HS-5 (cell line): ENCODE data around the gene CNGA2.
"Not testable (repeated sequence)": the region's sequence is repeated elsewhere in the genome, so short reads cannot be mapped to it uniquely, and the experiment has no call there.

Source experiments
- DNase-seq: peaks from one replicate; pipeline ENCODE4 v3.0.0-alpha.2; 2012; ENCODE audit warnings: low read depth

The CNGA2 gene

GRCh38 chrX:151734446-151734845 is at the start of gene CNGA2:
CNGA2 (plus strand) TSS chrX:151734746; CDS start chrX:151738484, 3,738 bp downstream.
- no peak for DNase-seq

- DNase-seq, result no peak
These were observed 46.9 kb upstream of the CNGA2 start for GRCh38 chrX:151687635-151688034.

GRCh38 chrX:151688695-151689094 is 45.9 kb upstream of the CNGA2 start:
- DNase-seq, result no peak

- no peak for DNase-seq
These were observed 41.7 kb upstream of the CNGA2 start for GRCh38 chrX:151692825-151693224.

- DNase-seq, result no peak
These were observed 40.4 kb upstream of the CNGA2 start for GRCh38 chrX:151694121-151694520.

- DNase-seq, result no peak
These were observed 39.6 kb upstream of the CNGA2 start, which contains the start of gene PRRG3 for GRCh38 chrX:151694661-151695582. PRRG3 (plus strand) TSS chrX:151695458; CDS start chrX:151698815, 3,357 bp downstream.

- DNase-seq, result no peak
These were observed 38.8 kb upstream of the CNGA2 start for GRCh38 chrX:151695583-151696340.

GRCh38 chrX:151697082-151697481 is 37.5 kb upstream of the CNGA2 start:
- DNase-seq, result not testable (repeated sequence)

- DNase-seq, result peak; percentile 63
These were observed 37.0 kb upstream of the CNGA2 start for GRCh38 chrX:151697522-151697921.

- DNase-seq, result no peak
These were observed 36.1 kb upstream of the CNGA2 start for GRCh38 chrX:151698485-151698884.

GRCh38 chrX:151699746-151700145 is 34.8 kb upstream of the CNGA2 start:
- DNase-seq, result no peak

GRCh38 chrX:151700581-151700980 is 34.0 kb upstream of the CNGA2 start:
- no peak for DNase-seq

GRCh38 chrX:151701071-151701470 is 33.5 kb upstream of the CNGA2 start:
- DNase-seq, result no peak

- no peak for DNase-seq
These were observed 33.0 kb upstream of the CNGA2 start for GRCh38 chrX:151701531-151701930.

GRCh38 chrX:151702026-151702714 is 32.4 kb upstream of the CNGA2 start:
- no peak for DNase-seq

GRCh38 chrX:151702741-151703340 is 31.7 kb upstream of the CNGA2 start:
- DNase-seq, result no peak

GRCh38 chrX:151703487-151703886 is 31.1 kb upstream of the CNGA2 start:
- DNase-seq, result no peak

- DNase-seq, result no peak
These were observed 30.4 kb upstream of the CNGA2 start for GRCh38 chrX:151704041-151704663.

GRCh38 chrX:151708821-151709220 is 25.7 kb upstream of the CNGA2 start:
- DNase-seq, result no peak

GRCh38 chrX:151710457-151710856 is 24.1 kb upstream of the CNGA2 start:
- DNase-seq, result no peak

- DNase-seq, result no peak
These were observed 23.4 kb upstream of the CNGA2 start for GRCh38 chrX:151711154-151711553.
